ENCODE measurements around the gene SLC2A6.

Gene SLC2A6

DNA sequence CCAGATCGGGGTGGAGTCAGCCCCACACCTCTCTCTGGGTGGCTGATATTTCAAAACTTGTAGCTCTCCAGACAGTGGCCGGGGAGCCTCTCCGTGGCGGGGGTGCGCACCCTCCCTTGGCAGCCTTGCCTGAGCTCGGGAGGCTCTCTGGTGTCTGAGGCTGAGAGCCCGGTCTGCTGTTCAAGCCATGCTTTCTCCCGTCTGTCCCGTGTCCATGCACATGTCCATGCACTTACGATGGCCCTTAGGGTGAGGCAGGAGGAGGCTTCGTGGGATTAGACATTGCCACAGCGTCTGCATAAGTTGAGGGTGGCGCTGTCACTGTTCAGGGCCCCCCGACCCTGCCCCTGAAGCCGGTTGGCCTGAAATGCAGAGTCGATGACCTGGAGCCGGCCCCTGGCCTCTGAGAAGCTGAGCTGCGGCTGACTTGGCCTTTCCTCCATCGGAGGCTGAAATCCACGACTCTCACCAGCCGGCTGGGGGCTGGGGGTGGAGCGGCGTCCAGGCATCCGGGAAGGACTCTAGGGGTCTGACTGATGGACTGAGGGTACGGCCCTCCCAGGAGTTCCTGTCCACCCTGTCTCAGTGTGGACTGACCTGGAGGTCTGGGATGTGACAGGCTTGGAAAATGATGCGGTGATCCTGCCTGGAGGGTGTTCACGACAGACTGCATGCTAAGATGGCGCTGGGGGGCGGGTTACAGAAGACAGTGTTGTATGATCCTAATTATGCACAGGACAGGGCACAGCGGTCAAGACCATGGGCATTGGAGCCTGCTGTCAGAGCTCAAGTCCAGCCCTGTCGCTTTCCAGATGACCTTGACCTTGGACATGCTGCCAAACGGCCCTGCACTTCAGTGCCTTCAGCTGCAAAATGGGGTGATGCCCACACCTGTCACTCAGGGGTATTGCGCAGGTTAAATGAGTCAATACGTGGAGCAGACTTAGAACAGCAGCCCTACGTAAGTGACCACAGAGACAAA lies 18.3 kb upstream of the SLC2A6 start:
- DNase-seq (ENCODE audit: low read depth in 2 of 2), result no peak

DNA sequence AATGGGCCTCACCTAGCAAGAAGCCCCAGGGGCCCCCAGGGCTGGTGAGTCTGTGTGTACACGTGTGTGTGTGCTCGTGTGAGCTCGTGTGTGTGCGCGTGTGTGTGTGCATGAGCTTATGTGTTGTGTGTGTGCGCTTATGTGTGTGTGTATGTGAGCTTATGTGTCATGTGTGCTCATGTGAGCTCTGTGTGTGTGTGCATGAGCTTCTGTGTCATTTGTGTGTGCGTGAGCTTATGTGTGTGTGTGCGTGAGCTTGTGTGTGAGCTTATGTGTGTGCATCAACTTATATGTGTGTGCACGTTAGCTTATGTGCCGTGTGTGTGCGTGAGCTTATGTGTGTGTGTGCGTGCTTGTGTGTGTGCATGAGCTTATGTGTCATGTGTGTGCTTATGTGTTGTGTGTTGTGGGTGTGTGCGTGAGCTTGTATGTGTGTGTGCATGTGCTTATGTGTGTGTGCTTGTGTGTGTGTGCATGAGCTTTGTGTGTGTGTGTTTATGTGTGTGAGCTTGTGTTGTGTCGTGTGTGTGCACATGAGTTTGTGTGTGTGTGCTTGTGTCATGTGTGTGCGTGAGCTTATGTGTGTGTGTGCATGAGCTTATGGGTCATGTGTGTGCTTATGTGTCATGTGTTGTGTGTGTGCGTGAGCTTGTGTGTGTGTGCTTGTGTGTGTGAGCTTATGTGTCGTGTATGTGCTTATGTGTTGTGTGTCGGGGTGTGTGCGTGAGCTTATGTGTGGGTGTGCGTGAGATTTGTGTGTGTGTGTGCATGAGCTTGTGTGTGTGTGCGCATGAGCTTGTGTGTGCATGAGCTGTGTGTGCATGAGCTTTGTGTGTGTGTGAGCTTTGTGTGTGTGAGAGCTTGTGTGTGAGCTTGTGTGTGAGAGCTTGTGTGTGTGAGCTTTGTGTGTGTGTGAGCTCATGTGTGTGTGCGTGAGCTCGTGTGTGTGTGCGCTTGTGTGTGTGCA lies 16.7 kb upstream of the SLC2A6 start:
- no peak for DNase-seq (ENCODE audit: low read depth in 2 of 2)

- DNase-seq (ENCODE audit: low read depth in 2 of 2), result no peak
Measured at GRCh38 chr9:133494636-133495326, 15.9 kb upstream of the SLC2A6 start.

- DNase-seq (ENCODE audit: low read depth in 2 of 2), result no peak
Measured at GRCh38 chr9:133493845-133494540, 15.1 kb upstream of the SLC2A6 start.

GRCh38 chr9:133493428-133493827 lies 14.5 kb upstream of the SLC2A6 start:
- DNase-seq (ENCODE audit: low read depth in 2 of 2), result no peak

GRCh38 chr9:133492061-133493021 lies 13.4 kb upstream of the SLC2A6 start:
- no peak for DNase-seq (ENCODE audit: low read depth in 2 of 2)

DNA sequence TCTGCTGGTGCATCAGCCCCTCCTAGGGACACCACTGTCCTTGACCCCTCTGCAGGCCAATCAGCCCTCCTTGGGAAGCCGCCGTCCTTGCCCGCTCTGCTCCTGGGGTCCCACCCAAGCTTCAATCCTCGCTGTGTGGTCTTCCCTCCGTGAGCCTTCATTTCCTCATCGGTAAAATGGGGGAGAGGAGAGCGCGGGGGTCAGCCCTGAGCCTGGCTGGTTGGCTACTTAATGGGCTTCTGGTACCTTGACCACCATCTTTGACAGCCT lies 12.7 kb upstream of the SLC2A6 start:
- no peak for DNase-seq (ENCODE audit: low read depth in 2 of 2)

- DNase-seq (ENCODE audit: low read depth in 2 of 2), result no peak
Measured at GRCh38 chr9:133490865-133491655, 12.2 kb upstream of the SLC2A6 start.

GRCh38 chr9:133490201-133490681 lies 11.3 kb upstream of the SLC2A6 start:
- DNase-seq (ENCODE audit: low read depth in 2 of 2), result no peak

DNA sequence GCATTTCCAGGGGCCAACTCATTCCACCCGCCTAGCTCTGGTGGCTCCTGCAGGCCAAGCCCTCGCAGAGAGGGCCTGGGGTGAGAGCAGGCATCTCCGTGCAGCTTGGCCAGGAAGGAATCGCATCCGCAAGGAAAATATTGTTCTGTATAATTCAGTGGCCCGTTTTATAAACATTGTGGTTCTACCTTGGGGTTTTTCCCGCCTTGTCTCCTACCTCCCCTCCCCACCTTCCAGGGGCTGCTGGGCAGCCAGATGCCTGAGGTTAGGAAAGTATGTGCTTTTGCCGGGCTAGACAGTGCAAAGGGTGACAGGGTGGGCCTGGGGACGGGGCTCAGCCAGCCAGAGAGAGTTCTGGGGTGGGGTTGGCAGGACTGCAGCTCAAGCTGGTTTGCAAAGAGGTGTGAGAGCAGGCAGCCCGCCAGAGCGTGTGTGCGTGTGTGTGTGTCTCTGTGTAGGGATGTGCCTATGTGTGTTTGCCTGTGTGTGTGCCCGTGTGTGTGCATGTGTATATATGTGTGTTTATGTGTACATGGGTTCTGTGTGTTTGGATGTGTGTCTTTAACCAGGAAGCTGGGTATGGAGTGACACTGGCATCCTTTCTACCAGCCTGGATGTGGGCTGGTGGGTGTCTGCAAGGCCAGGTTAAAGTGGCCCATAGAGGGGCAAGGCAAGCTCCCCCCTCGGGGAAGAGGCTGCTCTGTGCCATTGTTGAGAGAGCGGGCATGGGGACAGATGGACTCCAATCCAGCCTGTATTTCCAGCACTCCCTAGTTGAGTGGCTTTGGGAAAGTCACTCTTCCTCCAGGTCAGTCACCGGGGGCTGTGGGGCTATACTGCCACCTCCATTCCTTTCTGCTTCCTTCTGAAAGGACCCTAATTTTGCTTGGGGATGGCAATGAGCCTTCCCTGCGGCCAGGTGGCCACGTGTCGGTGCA lies 10.6 kb upstream of the SLC2A6 start:
- no peak for DNase-seq (ENCODE audit: low read depth in 2 of 2)

GRCh38 chr9:133488686-133489252 lies 9.9 kb upstream of the SLC2A6 start:
- DNase-seq (ENCODE audit: low read depth in 2 of 2), result no peak

DNA sequence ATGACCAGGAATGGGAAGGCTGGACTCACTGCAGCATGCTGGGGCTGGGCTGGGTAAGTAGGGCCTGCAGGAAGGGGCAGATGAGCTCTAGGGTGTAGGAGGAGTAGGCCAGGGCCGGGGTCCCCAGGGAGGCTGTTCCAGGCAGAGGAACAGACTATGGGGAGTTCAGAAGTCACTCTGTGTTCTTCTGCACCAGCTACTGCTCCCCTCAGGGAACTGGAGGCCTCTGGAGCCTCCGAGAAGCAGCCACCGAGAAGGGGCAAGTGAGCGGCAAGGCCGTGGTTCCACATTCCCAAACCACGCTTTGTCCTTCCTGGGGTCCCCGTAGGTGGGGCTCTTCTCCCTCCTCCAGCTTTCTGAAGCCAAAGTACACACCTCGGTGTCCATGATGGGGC lies 8.4 kb upstream of the SLC2A6 start:
- no peak for DNase-seq (ENCODE audit: low read depth in 2 of 2)

DNA sequence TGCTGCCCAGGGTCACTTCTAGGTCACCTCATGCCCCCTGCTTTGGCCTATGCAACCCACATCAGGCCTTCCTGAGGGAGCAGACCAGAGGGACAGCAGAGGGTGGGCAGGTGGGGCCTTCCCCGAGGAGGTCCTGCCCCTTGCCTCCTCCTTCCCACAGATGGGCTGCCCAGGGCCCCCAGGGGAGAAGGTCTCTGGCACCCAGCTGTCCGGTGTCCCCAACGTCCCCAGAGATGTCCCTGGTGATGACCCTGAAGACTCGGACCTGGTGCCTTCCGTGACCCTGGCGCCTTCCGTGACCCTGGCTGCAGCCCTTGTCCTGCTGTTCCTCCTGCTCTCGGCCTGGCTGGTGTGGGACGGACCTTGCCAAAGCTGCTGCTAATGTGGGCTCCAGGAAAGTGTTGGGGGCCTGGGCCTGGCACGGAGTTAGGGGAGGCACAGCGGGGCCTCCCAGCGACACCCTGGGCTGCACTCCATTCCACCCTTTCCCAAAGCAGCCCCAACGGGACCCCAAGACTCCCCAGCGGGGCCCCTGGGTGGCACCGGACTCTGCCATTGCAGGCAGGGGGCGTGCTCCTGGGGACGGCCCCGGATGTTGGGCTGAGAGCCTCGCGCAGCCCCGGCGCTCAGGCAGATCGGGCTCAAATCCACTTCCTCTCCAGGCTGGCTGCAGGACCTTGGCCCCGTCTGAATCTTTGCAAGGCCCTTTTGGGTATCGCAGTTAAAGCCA lies 6.8 kb upstream of the SLC2A6 start:
- DNase-seq (ENCODE audit: low read depth in 2 of 2), result no peak

DNA sequence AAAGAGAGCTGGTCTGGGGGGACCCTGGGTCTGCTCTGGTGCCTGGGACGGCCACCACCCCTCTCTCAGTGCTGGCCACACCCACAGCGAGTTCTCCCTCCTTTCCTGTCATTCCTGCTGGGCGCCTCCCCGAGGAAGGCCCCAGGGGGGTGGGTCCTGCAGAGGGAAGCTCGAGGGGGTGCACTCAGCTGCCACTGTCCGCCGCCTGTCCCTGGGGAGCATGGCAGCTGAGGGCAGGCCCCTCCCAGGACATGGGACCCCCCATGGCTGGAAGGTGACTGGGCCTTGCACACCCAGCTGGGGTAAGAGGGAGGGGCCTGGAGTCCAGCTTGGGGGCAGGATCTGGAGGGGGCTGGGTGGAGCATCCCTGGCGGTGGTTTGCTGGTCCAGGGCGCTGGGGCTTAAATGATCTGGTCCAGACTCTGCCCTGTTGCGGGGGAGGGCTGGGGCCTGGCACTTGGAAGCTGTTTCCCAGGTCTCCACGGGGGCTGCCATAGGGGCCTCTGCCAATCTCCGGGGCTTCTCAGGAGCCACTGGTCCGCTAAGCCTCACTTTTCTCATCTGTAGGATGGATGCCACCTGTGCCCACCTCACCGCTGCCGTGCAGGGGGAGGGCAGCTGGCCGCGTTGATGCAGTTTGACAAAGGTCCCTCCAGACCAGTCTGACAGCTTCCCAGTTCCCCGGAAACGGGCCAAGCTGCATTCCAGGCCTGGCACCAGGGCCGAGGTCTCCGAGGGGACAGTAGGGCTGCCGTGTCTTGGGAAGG lies 6.0 kb upstream of the SLC2A6 start:
- DNase-seq (ENCODE audit: low read depth in 2 of 2), result no peak

- DNase-seq (ENCODE audit: low read depth in 2 of 2), result no peak
Measured at GRCh38 chr9:133483611-133484010, 4.7 kb upstream of the SLC2A6 start.
